Hepatocyte (in vitro differentiated cells): ENCODE data around the gene AQP7. TPM values are rescaled to one million over a fixed set of nuclear protein-coding genes. Genes with fewer than 3 reads are reported as not detected.
"Not testable (repeated sequence)": the region's sequence is repeated elsewhere in the genome, so short reads cannot be mapped to it uniquely, and the experiment has no call there.

Experiments used
- DNase-seq: peaks from one replicate; pipeline ENCODE4 v3.0.0-alpha.2; 2016; ENCODE audit warnings: low spot score
- H2AFZ ChIP-seq: fragments of 200-600 bp; sonication (generic); 2 replicates; pipeline ENCODE4 v1.6.0; 2016; ENCODE audit warnings: antibody characterized with exemption, mild to moderate bottlenecking
- H3K27ac ChIP-seq: fragments of 200-600 bp; sonication (generic); 2 replicates; pipeline ENCODE4 v1.5.1; 2016; ENCODE audit warnings: mild to moderate bottlenecking
- H3K27me3 ChIP-seq: fragments of 200-600 bp; sonication (generic); 2 replicates; pipeline ENCODE4 v1.6.1; 2016
- H3K36me3 ChIP-seq: fragments of 200-600 bp; sonication (generic); replicated peaks from 2 replicates; pipeline ENCODE4 v1.5.1; 2016; ENCODE audit warnings: low read depth; ENCODE audit not compliant: insufficient read depth
- H3K4me1 ChIP-seq: fragments of 200-600 bp; sonication (generic); 2 replicates; pipeline ENCODE4 v1.5.1; 2016; ENCODE audit warnings: mild to moderate bottlenecking, moderate library complexity; ENCODE audit not compliant: insufficient read depth
- H3K4me2 ChIP-seq: fragments of 200-600 bp; sonication (generic); 2 replicates; pipeline ENCODE4 v1.6.0; 2016
- H3K4me3 ChIP-seq: fragments of 200-600 bp; sonication (generic); 2 replicates; pipeline ENCODE4 v1.5.1; 2016; ENCODE audit warnings: mild to moderate bottlenecking
- H3K79me2 ChIP-seq: fragments of 200-600 bp; sonication (generic); 2 replicates; pipeline ENCODE4 v1.6.0; 2017; ENCODE audit warnings: mild to moderate bottlenecking
- H3K9me2 ChIP-seq: fragments of 200-600 bp; sonication (generic); replicated peaks from 2 replicates; pipeline ENCODE4 v1.6.0; 2017; ENCODE audit warnings: mild to moderate bottlenecking; ENCODE audit not compliant: insufficient read depth
- H3K9me3 ChIP-seq: fragments of 200-600 bp; sonication (generic); 2 replicates; pipeline ENCODE4 v1.5.1; 2016; ENCODE audit warnings: low read depth, mild to moderate bottlenecking
- H4K20me1 ChIP-seq: fragments of 200-600 bp; sonication (generic); 2 replicates; pipeline ENCODE4 v1.6.0; 2016; ENCODE audit warnings: mild to moderate bottlenecking; ENCODE audit not compliant: insufficient read depth, poor library complexity, severe bottlenecking
- CTCF ChIP-seq: fragments of 200-600 bp; sonication (generic); IDR thresholded peaks from 2 replicates; pipeline ENCODE4 v1.5.1; 2016; ENCODE audit warnings: antibody characterized with exemption, mild to moderate bottlenecking; ENCODE audit not compliant: poor library complexity
- EZH2 ChIP-seq: fragments of 200-600 bp; sonication (generic); IDR thresholded peaks from 2 replicates; pipeline ENCODE4 v1.6.1; 2016; ENCODE audit warnings: antibody characterized with exemption, mild to moderate bottlenecking, borderline replicate concordance
- EZH2phosphoT487 ChIP-seq: fragments of 200-600 bp; sonication (generic); IDR thresholded peaks from one replicate; pipeline ENCODE4 v1.6.1; 2018; ENCODE audit warnings: antibody characterized with exemption, mild to moderate bottlenecking, low read depth, moderate library complexity; ENCODE audit not compliant: unreplicated experiment, severe bottlenecking
- WGBS: methylation state at CpG from one replicate; pipeline ENCODE4 v1.1.6; 2016; ENCODE audit warnings: low lambda C conversion rate; ENCODE audit errors: missing lambda C conversion rate; 5-methylcytosine and 5-hydroxymethylcytosine counted together
- polyA plus RNA-seq: library from polyadenylated mRNA; unstranded; fragments of >200 nt; fragmentation: Nextera tagmentation; extraction: Ambion mirVana; gene quantifications from 2 replicates; pipeline ENCODE4 v1.2.1, GENCODE V29; 2016
- total RNA-seq: library from RNA; depleted of rRNA; stranded (reverse); fragments of >200 nt; gene quantifications from 2 replicates; pipeline ENCODE4 v1.2.3, GENCODE V29; 2014

Gene AQP7
- total RNA-seq = 8.5 and 11.2 TPM in 2 replicates
- 11.6 and 16.6 TPM in 2 replicates for polyA plus RNA-seq

GRCh38 chr9:33402371-33402770 lies at the start of gene AQP7:
AQP7 (minus strand) TSS chr9:33402568; CDS start chr9:33401262, 1,306 bp downstream.
- H3K36me3 ChIP-seq, H3K4me1 ChIP-seq, H3K4me3 ChIP-seq, H4K20me1 ChIP-seq, H2AFZ ChIP-seq, H3K27me3 ChIP-seq, H3K27ac ChIP-seq, DNase-seq, H3K79me2 ChIP-seq, H3K9me2 ChIP-seq, H3K9me3 ChIP-seq, H3K4me2 ChIP-seq: not testable (repeated sequence)
- WGBS = 91% methylated on average over 10 of the region's 10 CpGs

- Histone ChIP-seq H3K4me3 (no peak overlapping the region), H3K4me1 (peaks cover 17% of the 10 kb centered on the region), H3K27ac (no peak overlapping the region), H3K9me2 (no peaks in the 10 kb centered on the region), H2AFZ (no peak overlapping the region), H3K79me2 (no peaks in the 10 kb centered on the region), H3K36me3 (no peaks in the 10 kb centered on the region), H3K4me2 (no peak overlapping the region), H3K27me3 (no peaks in the 10 kb centered on the region), H4K20me1 (no peaks in the 10 kb centered on the region), H3K9me3 (no peaks in the 10 kb centered on the region)
- DNase-seq = no peak
- WGBS = 87% methylated on average over 4 of the region's 4 CpGs
- TF ChIP-seq EZH2 = no peak
- no peak for TF ChIP-seq EZH2phosphoT487
- TF ChIP-seq CTCF = no peak
Observed at GRCh38 chr9:33450621-33451146, 48.3 kb upstream of the AQP7 start.

GRCh38 chr9:33449715-33450114 lies 47.3 kb upstream of the AQP7 start:
- Histone ChIP-seq H3K27me3 (no peaks in the 10 kb centered on the region), H2AFZ (no peak overlapping the region), H3K9me3 (no peaks in the 10 kb centered on the region), H3K4me3 (no peak overlapping the region), H4K20me1 (no peaks in the 10 kb centered on the region), H3K79me2 (no peaks in the 10 kb centered on the region), H3K4me1 (peaks cover 25% of the 10 kb centered on the region), H3K4me2 (no peak overlapping the region), H3K9me2 (no peaks in the 10 kb centered on the region), H3K27ac (no peak overlapping the region), H3K36me3 (no peaks in the 10 kb centered on the region)
- TF ChIP-seq CTCF = no peak
- no peak for TF ChIP-seq EZH2
- no peak for TF ChIP-seq EZH2phosphoT487
- no peak for DNase-seq
- 89% methylated on average over 5 of the region's 5 CpGs for WGBS

- Histone ChIP-seq H3K79me2 (no peaks in the 10 kb centered on the region), H3K4me3 (peak overlapping the region; percentile 55), H4K20me1 (no peaks in the 10 kb centered on the region), H3K4me2 (peak overlapping the region; percentile 93), H2AFZ (peak overlapping the region; percentile 74), H3K27me3 (no peaks in the 10 kb centered on the region), H3K4me1 (peaks cover 24% of the 10 kb centered on the region), H3K9me3 (no peaks in the 10 kb centered on the region), H3K27ac (peak overlapping the region; percentile 88), H3K9me2 (no peaks in the 10 kb centered on the region), H3K36me3 (no peaks in the 10 kb centered on the region)
- no peak for TF ChIP-seq EZH2
- TF ChIP-seq CTCF = no peak
- no peak for TF ChIP-seq EZH2phosphoT487
- 57% methylated on average over 17 of the region's 20 CpGs for WGBS
- no peak for DNase-seq
Observed at GRCh38 chr9:33447799-33448553, 45.6 kb upstream of the AQP7 start.
